ENCODE data around the gene ACTN3.
"Not testable (repeated sequence)": the region's sequence is repeated elsewhere in the genome, so short reads cannot be mapped to it uniquely, and the experiment has no call there.

The ACTN3 gene

GRCh38 chr11:66603072-66603471 is 56.4 kb downstream of the ACTN3 start:
- no peak for DNase-seq

- DNase-seq = no peak
Observed at GRCh38 chr11:66604155-66604554, 57.5 kb downstream of the ACTN3 start.

GRCh38 chr11:66606608-66607007 is 59.9 kb downstream of the ACTN3 start:
- DNase-seq = not testable (repeated sequence)

- no peak for DNase-seq
Observed at GRCh38 chr11:66607126-66607834, 60.6 kb downstream of the ACTN3 start.

- DNase-seq = no peak
Observed at GRCh38 chr11:66609721-66610617, 63.3 kb downstream of the ACTN3 start.

GRCh38 chr11:66612458-66612857 is 65.8 kb downstream of the ACTN3 start:
- no peak for DNase-seq

All from KG1 (cell line).